ENCODE data around the gene TDRD3. TPM values are rescaled to one million over a fixed set of nuclear protein-coding genes. Genes with fewer than 3 reads are reported as not detected.
"Not testable (repeated sequence)": the region's sequence is repeated elsewhere in the genome, so short reads cannot be mapped to it uniquely, and the experiment has no call there.

Gene TDRD3
- total and polyA plus RNA-seq, 5 donors from 2014 or later = 9.0 to 29.8 (median 10.0) TPM

DNA sequence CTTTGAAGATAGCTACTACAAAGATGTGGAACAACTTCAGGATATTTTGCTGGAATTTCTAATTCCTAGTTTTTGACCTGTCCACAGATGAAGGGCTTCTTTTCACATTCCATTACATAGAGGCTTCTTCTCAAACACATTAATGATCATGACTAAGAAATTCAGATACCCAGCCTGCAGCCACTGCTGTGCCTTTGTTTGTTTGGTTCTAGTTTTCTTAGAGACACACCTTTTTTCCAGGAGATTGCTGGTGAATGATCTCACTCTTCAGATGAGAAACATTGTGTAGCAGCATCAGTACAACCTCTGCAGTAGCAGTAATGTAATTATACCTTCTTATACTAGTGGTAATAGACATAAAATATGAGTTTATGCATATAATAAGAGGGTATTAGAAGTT lies 5.0 kb downstream of the TDRD3 start:
- Histone ChIP-seq H3K27ac (ENCODE audit: insufficient read depth, low read length, poor library complexity, severe bottlenecking) (no peak overlapping the region), H3K9me3 (ENCODE audit: control insufficient read depth in 2 of 2, low read length in 2 of 2) (no peaks in the 10 kb centered on the region), H3K4me3 (ENCODE audit: low read depth, low read length) (no peak overlapping the region), H3K4me1 (ENCODE audit: control insufficient read depth, insufficient read depth, low read length, poor library complexity, severe bottlenecking) (peaks cover 22% of the 10 kb centered on the region), H3K27me3 (ENCODE audit: control insufficient read depth, insufficient read depth, low read length) (no peaks in the 10 kb centered on the region), H3K36me3 (ENCODE audit: control insufficient read depth, insufficient read depth, low read length) (no peaks in the 10 kb centered on the region)
- H3K4me1 Mint-ChIP-seq = peaks cover 21 to 65% (median 54%) of the 10 kb centered on the region in 4 donors
- no peak for ATAC-seq (ENCODE audit: low read depth in 2 of 2)
- H3K27ac Mint-ChIP-seq = peak overlapping the region in 2 of 3 donors; percentile 10 to 24
- H3K4me3 Mint-ChIP-seq = peak overlapping the region in 1 of 4 donors; percentile 45
- peaks cover under 1% of the 10 kb centered on the region for H3K27me3 Mint-ChIP-seq
- peak in 1 of 3 donors; percentile 65 for DNase-seq
- no peaks in the 10 kb centered on the region for H3K36me3 Mint-ChIP-seq
- H3K9me3 Mint-ChIP-seq = peaks cover 0 to 4% (median 0%) of the 10 kb centered on the region in 7 donors

DNA sequence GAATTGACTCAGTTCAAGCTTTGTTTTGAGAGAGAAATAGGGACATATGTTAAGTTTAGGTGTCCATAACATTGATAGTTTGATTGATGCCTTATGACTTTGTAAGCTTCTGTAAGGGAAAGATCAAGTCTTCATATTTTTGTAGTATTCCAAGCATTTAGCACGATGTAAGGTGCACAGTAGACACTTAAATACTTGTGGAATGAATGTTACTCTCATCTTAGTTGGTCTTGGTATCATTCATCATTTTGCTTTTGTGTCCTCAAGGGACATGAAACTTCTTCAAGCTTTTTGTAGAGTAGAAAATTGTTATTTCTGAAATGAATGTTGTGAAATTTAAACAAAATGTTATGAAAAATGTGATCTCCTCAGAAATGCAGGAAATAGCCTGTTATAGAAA lies 10.1 kb downstream of the TDRD3 start:
- Histone ChIP-seq H3K27ac (ENCODE audit: insufficient read depth, low read length, poor library complexity, severe bottlenecking) (no peak overlapping the region), H3K27me3 (ENCODE audit: control insufficient read depth, insufficient read depth, low read length) (no peaks in the 10 kb centered on the region), H3K9me3 (ENCODE audit: control insufficient read depth in 2 of 2, low read length in 2 of 2) (no peaks in the 10 kb centered on the region), H3K4me3 (ENCODE audit: low read depth, low read length) (no peak overlapping the region), H3K4me1 (ENCODE audit: control insufficient read depth, insufficient read depth, low read length, poor library complexity, severe bottlenecking) (peaks cover 17% of the 10 kb centered on the region), H3K36me3 (ENCODE audit: control insufficient read depth, insufficient read depth, low read length) (no peaks in the 10 kb centered on the region)
- H3K27me3 Mint-ChIP-seq = no peaks in the 10 kb centered on the region
- no peak overlapping the region for H3K4me3 Mint-ChIP-seq
- ATAC-seq (ENCODE audit: low read depth in 2 of 2) = no peak
- H3K4me1 Mint-ChIP-seq = peaks cover 24 to 81% (median 59%) of the 10 kb centered on the region in 4 donors
- peaks cover 20% of the 10 kb centered on the region for H3K36me3 Mint-ChIP-seq
- DNase-seq = no peak
- no peak overlapping the region for H3K27ac Mint-ChIP-seq
- peaks cover 0 to 4% (median 0%) of the 10 kb centered on the region in 7 donors for H3K9me3 Mint-ChIP-seq

DNA sequence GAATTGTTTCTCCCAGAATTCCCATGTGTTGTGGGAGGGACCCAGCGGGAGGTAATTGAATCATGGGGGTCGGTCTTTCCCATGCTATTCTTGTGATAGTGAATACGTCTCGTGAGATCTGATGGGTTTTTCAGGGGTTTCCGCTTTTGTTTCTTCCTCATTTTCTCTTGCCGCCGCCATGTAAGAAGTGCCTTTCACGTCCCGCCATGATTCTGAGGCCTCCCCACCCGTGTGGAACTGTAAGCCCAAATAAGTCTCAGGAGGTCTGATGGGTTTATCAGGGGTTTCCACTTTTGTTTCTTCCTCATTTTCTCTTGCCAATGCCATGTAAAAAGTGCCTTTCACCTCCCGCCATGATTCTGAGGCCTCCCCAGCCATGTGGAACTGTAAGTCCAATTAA lies 10.8 kb downstream of the TDRD3 start:
- H3K27ac ChIP-seq (ENCODE audit: insufficient read depth, low read length, poor library complexity, severe bottlenecking); DNase-seq; H3K27ac Mint-ChIP-seq; H3K9me3 Mint-ChIP-seq; H3K36me3 ChIP-seq (ENCODE audit: control insufficient read depth, insufficient read depth, low read length); H3K27me3 Mint-ChIP-seq; ATAC-seq (ENCODE audit: low read depth in 2 of 2); H3K27me3 ChIP-seq (ENCODE audit: control insufficient read depth, insufficient read depth, low read length); H3K4me3 Mint-ChIP-seq; H3K9me3 ChIP-seq (ENCODE audit: control insufficient read depth in 2 of 2, low read length in 2 of 2); H3K4me3 ChIP-seq (ENCODE audit: low read depth, low read length): not testable (repeated sequence)
- H3K4me1 ChIP-seq (ENCODE audit: control insufficient read depth, insufficient read depth, low read length, poor library complexity, severe bottlenecking) = peaks cover 17% of the 10 kb centered on the region
- peaks cover 20% of the 10 kb centered on the region for H3K36me3 Mint-ChIP-seq
- peaks cover 20 to 74% (median 58%) of the 10 kb centered on the region in 4 donors for H3K4me1 Mint-ChIP-seq

DNA sequence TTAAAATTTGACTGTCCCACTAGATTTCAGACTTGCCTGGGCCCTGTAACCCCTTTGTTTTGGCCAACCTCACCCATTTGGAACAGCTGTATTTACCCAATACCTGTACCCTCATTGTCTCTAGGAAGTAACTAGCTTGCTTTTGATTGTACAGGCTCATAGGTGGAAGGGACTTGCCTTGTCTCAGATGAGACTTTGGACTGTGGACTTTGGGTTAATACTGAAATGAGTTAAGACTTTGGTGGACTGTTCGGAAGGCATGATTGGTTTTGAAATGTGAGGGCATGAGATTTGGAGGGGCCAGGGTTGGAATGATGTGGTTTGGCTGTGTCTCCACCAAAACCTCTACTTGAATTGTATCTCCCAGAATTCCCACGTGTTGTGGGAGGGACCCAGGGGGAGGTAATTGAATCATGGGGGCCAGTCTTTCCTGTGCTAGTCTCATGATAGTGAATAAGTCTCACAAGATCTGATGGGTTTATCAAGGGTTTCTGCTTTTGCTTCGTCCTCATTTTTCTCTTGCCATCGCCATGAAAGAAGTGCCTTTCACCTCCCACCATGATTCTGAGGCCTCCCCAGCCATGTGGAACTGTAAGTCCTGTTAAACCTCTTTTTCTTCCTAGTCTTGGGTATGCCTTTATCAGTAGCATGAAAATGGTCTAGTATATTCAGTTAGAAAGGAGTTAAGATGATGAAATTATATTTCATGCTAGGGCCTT lies 12.7 kb downstream of the TDRD3 start:
- H3K36me3 ChIP-seq (ENCODE audit: control insufficient read depth, insufficient read depth, low read length); ATAC-seq (ENCODE audit: low read depth in 2 of 2); H3K9me3 Mint-ChIP-seq; H3K27ac ChIP-seq (ENCODE audit: insufficient read depth, low read length, poor library complexity, severe bottlenecking); H3K27me3 ChIP-seq (ENCODE audit: control insufficient read depth, insufficient read depth, low read length); H3K4me3 ChIP-seq (ENCODE audit: low read depth, low read length); DNase-seq; H3K27me3 Mint-ChIP-seq; H3K9me3 ChIP-seq (ENCODE audit: control insufficient read depth in 2 of 2, low read length in 2 of 2): not testable (repeated sequence)
- H3K36me3 Mint-ChIP-seq = peaks cover 20% of the 10 kb centered on the region
- H3K4me3 Mint-ChIP-seq = peak overlapping the region in 1 of 4 donors; percentile 8
- H3K4me1 Mint-ChIP-seq = peaks cover 16 to 70% (median 57%) of the 10 kb centered on the region in 4 donors
- peak overlapping the region in 2 of 3 donors; percentile 49 to 84 for H3K27ac Mint-ChIP-seq
- H3K4me1 ChIP-seq (ENCODE audit: control insufficient read depth, insufficient read depth, low read length, poor library complexity, severe bottlenecking) = peaks cover 17% of the 10 kb centered on the region

DNA sequence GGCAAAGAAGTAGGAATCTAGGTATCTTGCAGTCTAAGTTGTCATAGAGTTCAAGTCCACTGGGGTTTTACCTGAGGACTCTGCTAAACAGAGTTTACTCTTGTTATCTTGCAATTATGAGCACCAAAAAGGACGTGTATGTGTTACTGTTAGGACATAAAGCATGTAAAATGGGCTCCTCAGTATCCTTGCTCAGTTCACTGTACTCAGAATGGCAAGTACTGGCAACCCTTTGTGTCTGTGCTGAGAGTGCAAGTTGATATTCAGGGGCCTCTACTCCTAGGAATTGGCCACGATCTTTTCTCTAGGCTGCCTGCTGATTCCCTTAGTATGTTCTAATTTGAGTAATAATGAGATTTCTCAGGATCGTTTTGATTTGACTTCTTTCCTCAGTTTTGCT lies 13.3 kb downstream of the TDRD3 start:
- no peak for ATAC-seq (ENCODE audit: low read depth in 2 of 2)
- Mint-ChIP-seq H3K4me3 (peak overlapping the region; percentile 28 to 72 (median 36)), H3K27ac (peak overlapping the region in 2 of 3 donors; percentile 24 to 49)

DNA sequence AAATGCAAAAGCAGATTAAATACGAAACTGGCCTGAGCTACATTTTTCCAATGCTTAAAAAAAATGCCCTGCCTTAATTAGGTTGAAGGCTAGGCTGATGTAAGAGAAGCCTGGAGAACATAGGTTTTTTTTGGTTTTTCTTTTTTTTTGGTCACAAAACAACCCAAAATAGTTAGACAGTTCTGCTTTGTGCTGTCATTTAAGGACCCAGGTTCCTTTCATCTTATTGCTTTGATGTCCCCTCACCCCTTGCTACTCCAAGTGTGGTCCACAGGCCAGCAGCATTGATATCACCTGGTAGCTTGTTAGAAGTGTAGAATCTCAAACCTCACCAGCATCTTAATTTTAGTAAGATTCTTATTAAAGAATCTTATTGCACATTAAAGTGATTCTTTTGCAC lies 14.4 kb downstream of the TDRD3 start:
- no peak overlapping the region for H3K27ac ChIP-seq (ENCODE audit: insufficient read depth, low read length, poor library complexity, severe bottlenecking)
- Mint-ChIP-seq H3K4me3 (peak overlapping the region in 2 of 4 donors; percentile 42 to 52), H3K4me1 (peaks cover 27 to 59% (median 46%) of the 10 kb centered on the region in 4 donors), H3K9me3 (peaks cover 0 to 2% (median 0%) of the 10 kb centered on the region in 7 donors), H3K36me3 (peaks cover 20% of the 10 kb centered on the region), H3K27me3 (no peaks in the 10 kb centered on the region), H3K27ac (peak overlapping the region; percentile 32 to 47 (median 42))
- peak in 1 of 3 donors; percentile 21 for DNase-seq
- H3K27me3 ChIP-seq (ENCODE audit: control insufficient read depth, insufficient read depth, low read length) = no peaks in the 10 kb centered on the region
- H3K9me3 ChIP-seq (ENCODE audit: control insufficient read depth in 2 of 2, low read length in 2 of 2) = no peaks in the 10 kb centered on the region
- H3K4me3 ChIP-seq (ENCODE audit: low read depth, low read length) = no peak overlapping the region
- no peak for ATAC-seq (ENCODE audit: low read depth in 2 of 2)
- H3K36me3 ChIP-seq (ENCODE audit: control insufficient read depth, insufficient read depth, low read length) = no peaks in the 10 kb centered on the region
- H3K4me1 ChIP-seq (ENCODE audit: control insufficient read depth, insufficient read depth, low read length, poor library complexity, severe bottlenecking) = peaks cover 17% of the 10 kb centered on the region

More for the DNA sequence above, 13.3 kb downstream of the TDRD3 start:
- Histone ChIP-seq H3K27ac (ENCODE audit: insufficient read depth, low read length, poor library complexity, severe bottlenecking) (no peak overlapping the region), H3K27me3 (ENCODE audit: control insufficient read depth, insufficient read depth, low read length) (no peaks in the 10 kb centered on the region), H3K4me3 (ENCODE audit: low read depth, low read length) (peak overlapping the region; percentile 43), H3K36me3 (ENCODE audit: control insufficient read depth, insufficient read depth, low read length) (no peaks in the 10 kb centered on the region), H3K9me3 (ENCODE audit: control insufficient read depth in 2 of 2, low read length in 2 of 2) (no peaks in the 10 kb centered on the region), H3K4me1 (ENCODE audit: control insufficient read depth, insufficient read depth, low read length, poor library complexity, severe bottlenecking) (peaks cover 17% of the 10 kb centered on the region)
- Mint-ChIP-seq H3K36me3 (peaks cover 20% of the 10 kb centered on the region), H3K27me3 (no peaks in the 10 kb centered on the region), H3K4me1 (peaks cover 16 to 64% (median 51%) of the 10 kb centered on the region in 4 donors), H3K9me3 (peaks cover 0 to 4% (median 0%) of the 10 kb centered on the region in 7 donors)
- DNase-seq = no peak

DNA sequence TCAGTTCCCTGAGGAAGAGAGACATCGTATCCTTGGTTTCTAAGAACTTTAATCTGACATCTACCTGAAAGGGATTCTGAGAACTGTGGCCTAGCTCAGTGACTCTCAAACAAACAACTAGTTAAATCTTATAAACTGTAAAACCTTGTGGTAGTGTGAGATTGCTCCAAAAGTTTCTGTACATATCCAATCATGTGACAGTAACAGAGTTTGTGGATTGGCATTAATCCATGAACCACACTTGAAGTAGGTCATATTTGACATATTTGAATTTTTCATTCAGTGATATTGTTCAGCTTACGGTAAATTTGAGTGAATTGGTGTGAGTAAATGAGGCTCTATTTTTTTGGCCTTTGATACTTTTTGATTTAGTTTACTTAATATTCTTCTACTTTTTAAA lies 15.0 kb downstream of the TDRD3 start:
- H3K27me3 ChIP-seq (ENCODE audit: control insufficient read depth, insufficient read depth, low read length) = no peaks in the 10 kb centered on the region
- Mint-ChIP-seq H3K36me3 (peaks cover 20% of the 10 kb centered on the region), H3K27ac (peak overlapping the region in 2 of 3 donors; percentile 42 to 47), H3K4me1 (peaks cover 32 to 63% (median 50%) of the 10 kb centered on the region in 4 donors), H3K9me3 (peaks cover 0 to 2% (median 0%) of the 10 kb centered on the region in 7 donors), H3K27me3 (no peaks in the 10 kb centered on the region), H3K4me3 (no peak overlapping the region)
- no peak overlapping the region for H3K4me3 ChIP-seq (ENCODE audit: low read depth, low read length)
- H3K4me1 ChIP-seq (ENCODE audit: control insufficient read depth, insufficient read depth, low read length, poor library complexity, severe bottlenecking) = peaks cover 17% of the 10 kb centered on the region
- ATAC-seq (ENCODE audit: low read depth in 2 of 2) (no peak), DNase-seq (peak in 1 of 3 donors; percentile 34)
- H3K36me3 ChIP-seq (ENCODE audit: control insufficient read depth, insufficient read depth, low read length) = no peaks in the 10 kb centered on the region
- H3K27ac ChIP-seq (ENCODE audit: insufficient read depth, low read length, poor library complexity, severe bottlenecking) = no peak overlapping the region
- no peaks in the 10 kb centered on the region for H3K9me3 ChIP-seq (ENCODE audit: control insufficient read depth in 2 of 2, low read length in 2 of 2)
